Epithelial cell of proximal tubule (primary cell): Measurements from ENCODE around the gene SCGB1A1. TPM values are rescaled to one million over a fixed set of nuclear protein-coding genes. Genes with fewer than 3 reads are reported as not detected.

Source experiments
- DNase-seq: peaks from one replicate; pipeline ENCODE4 v3.0.0-alpha.2; 2011; ENCODE audit warnings: low read depth
- H3K4me3 ChIP-seq: 2 replicates; pipeline ENCODE4 v1.5.1; 2011; ENCODE audit warnings: low read depth, mild to moderate bottlenecking, low read length
- total RNA-seq: library from RNA; depleted of rRNA; stranded (reverse); fragments of >200 nt; gene quantifications from 2 replicates; pipeline ENCODE4 v1.2.3, GENCODE V29; 2015
- TF ChIP-seq, protein P1 (sequence below): conservative IDR thresholded peaks from 2 replicates; pipeline ENCODE4 v1.5.1; 2012; ENCODE audit warnings: low read depth, mild to moderate bottlenecking, low read length

The SCGB1A1 gene
- total RNA-seq, 1 donor from 2014 or later, result not detected

DNA sequence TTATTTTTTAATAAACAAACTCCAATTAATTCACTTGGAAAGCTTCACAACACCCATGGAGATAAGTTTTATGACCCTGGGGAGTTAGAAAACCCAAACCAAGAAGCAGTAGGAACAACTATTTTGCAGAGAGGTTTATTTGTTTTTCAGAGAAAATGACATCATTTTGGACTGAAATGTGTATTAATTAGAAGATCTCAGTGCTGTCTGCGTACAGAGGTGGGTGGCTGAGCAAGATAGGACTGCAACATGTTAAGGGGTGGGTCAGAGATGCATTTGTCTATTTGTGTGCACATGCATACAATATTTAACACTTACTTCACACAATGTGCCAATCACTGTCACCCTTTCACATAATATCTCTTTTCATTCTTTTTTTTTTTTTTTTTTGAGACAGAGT lies 1.1 kb downstream of the SCGB1A1 start:
- no peak overlapping the region for H3K4me3 ChIP-seq
- no peak for DNase-seq
- TF ChIP-seq, protein P1, sequence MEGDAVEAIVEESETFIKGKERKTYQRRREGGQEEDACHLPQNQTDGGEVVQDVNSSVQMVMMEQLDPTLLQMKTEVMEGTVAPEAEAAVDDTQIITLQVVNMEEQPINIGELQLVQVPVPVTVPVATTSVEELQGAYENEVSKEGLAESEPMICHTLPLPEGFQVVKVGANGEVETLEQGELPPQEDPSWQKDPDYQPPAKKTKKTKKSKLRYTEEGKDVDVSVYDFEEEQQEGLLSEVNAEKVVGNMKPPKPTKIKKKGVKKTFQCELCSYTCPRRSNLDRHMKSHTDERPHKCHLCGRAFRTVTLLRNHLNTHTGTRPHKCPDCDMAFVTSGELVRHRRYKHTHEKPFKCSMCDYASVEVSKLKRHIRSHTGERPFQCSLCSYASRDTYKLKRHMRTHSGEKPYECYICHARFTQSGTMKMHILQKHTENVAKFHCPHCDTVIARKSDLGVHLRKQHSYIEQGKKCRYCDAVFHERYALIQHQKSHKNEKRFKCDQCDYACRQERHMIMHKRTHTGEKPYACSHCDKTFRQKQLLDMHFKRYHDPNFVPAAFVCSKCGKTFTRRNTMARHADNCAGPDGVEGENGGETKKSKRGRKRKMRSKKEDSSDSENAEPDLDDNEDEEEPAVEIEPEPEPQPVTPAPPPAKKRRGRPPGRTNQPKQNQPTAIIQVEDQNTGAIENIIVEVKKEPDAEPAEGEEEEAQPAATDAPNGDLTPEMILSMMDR, result no peak

DNA sequence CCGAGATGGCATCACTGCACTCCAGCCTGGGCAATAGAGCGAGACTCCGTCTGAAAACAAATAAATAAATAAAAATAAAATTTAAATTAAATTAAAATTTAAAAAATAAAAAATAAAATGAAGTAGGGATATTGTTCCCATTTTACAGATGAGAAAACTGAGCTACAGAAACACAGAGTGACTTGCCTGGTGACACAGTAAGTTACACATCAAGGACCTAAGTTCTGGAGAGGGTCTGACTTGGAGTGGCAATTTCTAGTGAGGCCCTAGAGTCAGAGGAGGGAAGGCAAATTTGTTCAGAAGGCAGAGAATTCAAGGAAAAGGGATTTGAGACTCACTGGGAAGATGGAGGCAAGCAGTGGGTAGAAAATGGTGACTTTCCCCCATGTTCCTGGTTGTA lies 2.0 kb downstream of the SCGB1A1 start:
- no peak for DNase-seq
- no peak overlapping the region for H3K4me3 ChIP-seq
- TF ChIP-seq, protein P1, result no peak

DNA sequence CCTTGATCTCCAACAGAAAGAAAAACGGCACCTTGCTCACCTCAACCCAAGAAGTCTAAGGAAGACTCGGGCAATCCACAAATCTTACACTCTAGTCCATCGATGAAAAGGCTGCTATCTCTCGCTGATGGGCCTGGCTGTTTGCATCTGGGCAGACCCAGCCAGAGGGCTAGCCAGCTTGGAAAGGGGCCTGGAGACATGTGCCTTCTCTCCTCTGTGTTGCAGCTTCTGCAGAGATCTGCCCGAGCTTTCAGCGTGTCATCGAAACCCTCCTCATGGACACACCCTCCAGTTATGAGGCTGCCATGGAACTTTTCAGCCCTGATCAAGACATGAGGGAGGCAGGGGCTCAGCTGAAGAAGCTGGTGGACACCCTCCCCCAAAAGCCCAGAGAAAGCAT lies 3.2 kb downstream of the SCGB1A1 start:
- no peak for DNase-seq
- H3K4me3 ChIP-seq, result no peak overlapping the region
- TF ChIP-seq, protein P1, result no peak

DNA sequence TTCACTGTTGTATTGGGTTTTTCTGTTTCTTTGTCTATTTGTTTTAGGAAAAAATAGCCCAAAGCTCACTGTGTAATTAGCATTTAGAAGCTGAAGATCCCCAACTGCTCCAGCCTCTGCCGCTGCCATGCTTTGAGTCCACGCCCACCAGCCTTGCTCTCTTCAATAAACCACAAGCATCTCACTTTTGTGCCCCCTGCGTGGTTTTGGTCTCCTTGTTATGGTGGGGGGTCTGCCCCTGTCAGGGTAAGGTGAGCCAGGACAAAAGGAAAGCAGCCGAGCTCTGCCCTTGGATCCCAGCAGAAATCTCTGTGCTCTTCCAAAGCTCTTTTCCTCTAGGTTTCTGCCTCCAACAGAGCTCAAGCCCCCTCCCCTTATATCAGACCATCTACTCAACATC lies 4.2 kb downstream of the SCGB1A1 start:
- H3K4me3 ChIP-seq, result no peak overlapping the region
- no peak for DNase-seq
- TF ChIP-seq, protein P1, result no peak

- no peak for DNase-seq
- no peak overlapping the region for H3K4me3 ChIP-seq
- TF ChIP-seq, protein P1, result no peak
These were observed 8.9 kb downstream of the SCGB1A1 start for GRCh38 chr11:62427630-62428233.

- TF ChIP-seq, protein P1, result no peak
- H3K4me3 ChIP-seq, result no peak overlapping the region
- no peak for DNase-seq
These were observed 10.2 kb downstream of the SCGB1A1 start for GRCh38 chr11:62428871-62429560.

GRCh38 chr11:62430425-62430824 lies 11.6 kb downstream of the SCGB1A1 start:
- TF ChIP-seq, protein P1, result no peak
- DNase-seq, result no peak

More at GRCh38 chr11:62430425-62430824, 11.6 kb downstream of the SCGB1A1 start:
- H3K4me3 ChIP-seq, result no peak overlapping the region
